MM.1S (cell line): ENCODE data around the gene CAGE1.
"Not testable (repeated sequence)": the region's sequence is repeated elsewhere in the genome, so short reads cannot be mapped to it uniquely, and the experiment has no call there.

ENCODE experiments used
- EZH2 ChIP-seq: fragments of 300-600 bp; sonication (generic); optimal IDR thresholded peaks from 2 replicates; pipeline ENCODE3; 2017; ENCODE audit warnings: low read depth, mild to moderate bottlenecking, antibody characterized with exemption, low read length, mixed read lengths
- EZH2phosphoT487 ChIP-seq: fragments of 300-600 bp; sonication (generic); IDR thresholded peaks from 2 replicates; pipeline ENCODE4 v1.6.1; 2018; ENCODE audit warnings: antibody characterized with exemption, low read length
- TF ChIP-seq, protein P1 (sequence below): fragments of 300-600 bp; sonication (generic); IDR thresholded peaks from 2 replicates; pipeline ENCODE4 v1.5.1; 2016; ENCODE audit warnings: antibody characterized with exemption, low read length, mixed read lengths

DNA sequence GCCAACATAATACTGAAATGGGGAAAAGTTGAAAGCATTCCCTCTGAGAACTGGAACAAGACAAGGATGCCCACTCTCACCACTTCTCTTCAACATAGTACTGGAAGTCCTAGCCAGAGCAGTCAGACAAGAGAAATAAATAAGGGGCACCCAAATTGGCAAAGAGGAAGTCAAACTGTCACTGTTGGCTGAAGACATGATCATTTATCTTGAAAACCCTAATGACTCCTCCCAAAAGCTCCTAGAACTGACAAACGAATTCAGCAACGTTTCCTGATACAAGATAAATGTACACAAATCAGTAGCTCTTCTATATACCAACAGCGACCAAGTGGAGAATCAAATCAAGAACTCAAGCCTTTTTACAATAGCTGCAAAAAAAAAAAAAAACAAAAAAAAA is 37.6 kb downstream of the CAGE1 start:
- TF ChIP-seq, protein P1, sequence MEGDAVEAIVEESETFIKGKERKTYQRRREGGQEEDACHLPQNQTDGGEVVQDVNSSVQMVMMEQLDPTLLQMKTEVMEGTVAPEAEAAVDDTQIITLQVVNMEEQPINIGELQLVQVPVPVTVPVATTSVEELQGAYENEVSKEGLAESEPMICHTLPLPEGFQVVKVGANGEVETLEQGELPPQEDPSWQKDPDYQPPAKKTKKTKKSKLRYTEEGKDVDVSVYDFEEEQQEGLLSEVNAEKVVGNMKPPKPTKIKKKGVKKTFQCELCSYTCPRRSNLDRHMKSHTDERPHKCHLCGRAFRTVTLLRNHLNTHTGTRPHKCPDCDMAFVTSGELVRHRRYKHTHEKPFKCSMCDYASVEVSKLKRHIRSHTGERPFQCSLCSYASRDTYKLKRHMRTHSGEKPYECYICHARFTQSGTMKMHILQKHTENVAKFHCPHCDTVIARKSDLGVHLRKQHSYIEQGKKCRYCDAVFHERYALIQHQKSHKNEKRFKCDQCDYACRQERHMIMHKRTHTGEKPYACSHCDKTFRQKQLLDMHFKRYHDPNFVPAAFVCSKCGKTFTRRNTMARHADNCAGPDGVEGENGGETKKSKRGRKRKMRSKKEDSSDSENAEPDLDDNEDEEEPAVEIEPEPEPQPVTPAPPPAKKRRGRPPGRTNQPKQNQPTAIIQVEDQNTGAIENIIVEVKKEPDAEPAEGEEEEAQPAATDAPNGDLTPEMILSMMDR: not testable (repeated sequence)
- not testable (repeated sequence) for TF ChIP-seq EZH2, EZH2phosphoT487
